ENCODE data around the gene TIGD3. TPM values are rescaled to one million over a fixed set of nuclear protein-coding genes. Genes with fewer than 3 reads are reported as not detected.
A peak's percentile ranks its signal among the peaks of the same experiment; 100 is the strongest.

The TIGD3 gene
- total RNA-seq, 2 donors from 2014 or later, result 0.99 to 1.0 TPM

DNA sequence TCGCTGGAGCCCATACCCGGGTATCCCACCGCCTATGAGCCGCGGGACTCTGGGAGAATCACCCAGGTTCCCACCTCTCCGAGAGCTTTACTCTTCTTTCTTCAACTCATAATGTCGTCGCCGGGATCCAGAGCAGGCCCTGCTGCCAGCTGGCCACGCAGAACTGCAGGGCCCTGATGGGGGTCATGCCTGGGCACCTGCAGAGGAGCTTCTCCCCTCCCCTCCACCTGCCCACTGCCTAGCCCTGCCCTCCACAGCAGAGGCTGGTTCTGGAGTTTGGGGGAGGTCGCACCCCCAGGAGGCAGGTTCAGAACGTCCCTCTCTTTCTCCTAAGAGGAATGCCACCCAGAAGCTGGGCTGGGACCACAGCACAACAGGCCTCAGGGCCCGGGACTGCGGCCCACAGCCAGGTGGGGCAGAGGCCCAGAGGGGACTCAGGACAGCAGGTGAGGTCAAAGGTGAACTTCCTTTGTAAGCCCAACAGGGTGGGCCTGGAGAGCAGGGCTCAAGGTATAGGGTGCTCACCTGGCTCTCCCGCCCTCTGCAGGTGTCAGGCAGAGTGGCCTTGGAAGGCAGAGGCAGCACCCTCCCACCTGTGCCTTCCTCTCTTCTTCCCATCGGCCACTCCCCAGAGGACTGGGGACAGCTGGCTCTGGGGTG is 26.0 kb downstream of the TIGD3 start:
- Histone ChIP-seq H3K9ac (ENCODE audit: extremely low read depth, low read length, poor library complexity, severe bottlenecking) (no peak overlapping the region), H3K27ac (ENCODE audit: low read depth, low read length) (no peak overlapping the region), H3K4me3 (ENCODE audit: low read length) (no peak overlapping the region), H3K27me3 (ENCODE audit: control insufficient read depth, insufficient read depth, low read length, poor library complexity, severe bottlenecking) (no peaks in the 10 kb centered on the region), H3K4me1 (ENCODE audit: control insufficient read depth, insufficient read depth, low read length) (peaks cover 6% of the 10 kb centered on the region), H3K36me3 (ENCODE audit: control insufficient read depth, insufficient read depth, low read length) (no peaks in the 10 kb centered on the region), H3K9me3 (ENCODE audit: control insufficient read depth, low read length) (no peaks in the 10 kb centered on the region)
- Mint-ChIP-seq H3K4me1 (peaks cover 23% of the 10 kb centered on the region), H3K4me3 (no peak overlapping the region), H3K9me3 (no peaks in the 10 kb centered on the region), H3K36me3 (ENCODE audit: low read depth) (no peaks in the 10 kb centered on the region), H3K27me3 (ENCODE audit: insufficient read depth) (no peaks in the 10 kb centered on the region), H3K27ac (no peak overlapping the region)
- DNase-seq, result no peak
- WGBS, 2 experiments (ENCODE audit: insufficient coverage in 1 of 2, insufficient read length in 1 of 2), result 93 to 94% methylated on average over 12 to 16 of the region's 16 CpGs
- peak; percentile 58 for TF ChIP-seq CTCF (conservative IDR thresholded peaks at IDR 0.05)

GRCh38 chr11:65381716-65382032 is 27.1 kb downstream of the TIGD3 start:
- Histone ChIP-seq H3K4me3 (ENCODE audit: low read length) (no peak overlapping the region), H3K27me3 (ENCODE audit: control insufficient read depth, insufficient read depth, low read length, poor library complexity, severe bottlenecking) (no peaks in the 10 kb centered on the region), H3K27ac (ENCODE audit: low read depth, low read length) (peak overlapping the region; percentile 50), H3K4me1 (ENCODE audit: control insufficient read depth, insufficient read depth, low read length) (peaks cover 6% of the 10 kb centered on the region), H3K9me3 (ENCODE audit: control insufficient read depth, low read length) (no peaks in the 10 kb centered on the region), H3K36me3 (ENCODE audit: control insufficient read depth, insufficient read depth, low read length) (no peaks in the 10 kb centered on the region), H3K9ac (ENCODE audit: extremely low read depth, low read length, poor library complexity, severe bottlenecking) (peak overlapping the region; percentile 38)
- Mint-ChIP-seq H3K27me3 (ENCODE audit: insufficient read depth) (no peaks in the 10 kb centered on the region), H3K27ac (peak overlapping the region; percentile 96), H3K4me1 (peaks cover 23% of the 10 kb centered on the region), H3K36me3 (ENCODE audit: low read depth) (no peaks in the 10 kb centered on the region), H3K9me3 (no peaks in the 10 kb centered on the region), H3K4me3 (peak overlapping the region; percentile 47)
- no peak for TF ChIP-seq CTCF (conservative IDR thresholded peaks at IDR 0.05)
- WGBS, 2 experiments (ENCODE audit: insufficient coverage in 1 of 2, insufficient read length in 1 of 2), result 53 to 56% methylated on average over 2 to 6 of the region's 6 CpGs
- DNase-seq, result peak; percentile 91

GRCh38 chr11:65382033-65382803 is 27.7 kb downstream of the TIGD3 start, which contains the start of gene SLC25A45:
TSS of gene SLC25A45 (minus strand) at chr11:65382646. CDS start at chr11:65381951, 695 bp downstream.
- no peaks in the 10 kb centered on the region for H3K27me3 Mint-ChIP-seq (ENCODE audit: insufficient read depth)
- Histone ChIP-seq H3K27me3 (ENCODE audit: control insufficient read depth, insufficient read depth, low read length, poor library complexity, severe bottlenecking) (no peaks in the 10 kb centered on the region), H3K9me3 (ENCODE audit: control insufficient read depth, low read length) (no peaks in the 10 kb centered on the region), H3K4me3 (ENCODE audit: low read length) (peak within 1 kb of the TSS; percentile 23), H3K9ac (ENCODE audit: extremely low read depth, low read length, poor library complexity, severe bottlenecking) (peak within 1 kb of the TSS; percentile 38), H3K4me1 (ENCODE audit: control insufficient read depth, insufficient read depth, low read length) (peaks cover 6% of the 10 kb centered on the region), H3K27ac (ENCODE audit: low read depth, low read length) (peak within 1 kb of the TSS; percentile 50), H3K36me3 (ENCODE audit: control insufficient read depth, insufficient read depth, low read length) (no peaks in the 10 kb centered on the region)
- H3K4me1 Mint-ChIP-seq, result peaks cover 23% of the 10 kb centered on the region
- H3K36me3 Mint-ChIP-seq (ENCODE audit: low read depth), result no peaks in the 10 kb centered on the region
- H3K27ac Mint-ChIP-seq, result peak within 1 kb of the TSS; percentile 96
- peak; percentile 93 for DNase-seq
- peak within 1 kb of the TSS; percentile 47 for H3K4me3 Mint-ChIP-seq
- WGBS, 2 experiments (ENCODE audit: insufficient coverage in 1 of 2, insufficient read length in 1 of 2), result 41 to 49% methylated on average over 16 to 27 of the region's 27 CpGs
- no peaks in the 10 kb centered on the region for H3K9me3 Mint-ChIP-seq
- peak; percentile 72 for TF ChIP-seq CTCF (conservative IDR thresholded peaks at IDR 0.05)

Measured in endodermal cell (in vitro differentiated cells).